CD4-positive, CD25-positive, alpha-beta regulatory T cell (primary cell): ENCODE data around the gene TMUB2. TPM values are rescaled to one million over a fixed set of nuclear protein-coding genes. Genes with fewer than 3 reads are reported as not detected.
"Not testable (repeated sequence)": the region's sequence is repeated elsewhere in the genome, so short reads cannot be mapped to it uniquely, and the experiment has no call there.

Experiments used
- ATAC-seq, 2 donors: fragments of 150-1000 bp; cut with Tn5 transposase; one replicate each; pipeline ENCODE4 v1.10.0; 2021; ENCODE audit warnings: low read depth in 2 of 2, moderate number of reproducible peaks in 2 of 2, moderate library complexity in 1 of 2
- DNase-seq, 3 donors: peaks; one replicate each; pipeline versions ENCODE4 v3.0.0 to v3.0.0-alpha.2; 2012 to 2022; ENCODE audit warnings: mixed read lengths in 1 of 3
- H3K27ac ChIP-seq: one replicate; pipeline ENCODE4 v1.7.0; 2013; ENCODE audit warnings: mild to moderate bottlenecking, low read length; ENCODE audit not compliant: insufficient read depth, poor library complexity, severe bottlenecking
- H3K27me3 ChIP-seq: one replicate; pipeline ENCODE4 v1.7.0; 2013; ENCODE audit warnings: low read length; ENCODE audit not compliant: control insufficient read depth, insufficient read depth
- H3K36me3 ChIP-seq: one replicate; pipeline ENCODE4 v1.7.0; 2013; ENCODE audit warnings: mild to moderate bottlenecking, low read length, moderate library complexity; ENCODE audit not compliant: control insufficient read depth, insufficient read depth
- H3K4me1 ChIP-seq: 2 replicates; pipeline ENCODE4 v1.7.0; 2013; ENCODE audit warnings: mild to moderate bottlenecking, low read length; ENCODE audit not compliant: insufficient read depth, control insufficient read depth, poor library complexity, severe bottlenecking
- H3K4me3 ChIP-seq: one replicate; pipeline ENCODE4 v1.7.0; 2013; ENCODE audit warnings: low read depth, mild to moderate bottlenecking, low read length, moderate library complexity
- H3K9me3 ChIP-seq, 2 experiments: 1 replicate in 1 of 2; 2 replicates in 1 of 2; pipeline ENCODE4 v1.7.0; 2013; ENCODE audit warnings: low read length in 2 of 2, mild to moderate bottlenecking in 1 of 2, moderate library complexity in 1 of 2; ENCODE audit not compliant: control insufficient read depth in 2 of 2
- H3K27ac Mint-ChIP-seq, 3 donors: one replicate each; pipeline ENCODE4 v1.8.0; 2020 to 2022; ENCODE audit warnings: mild to moderate bottlenecking in 3 of 3, mixed read lengths in 3 of 3, moderate library complexity in 2 of 3
- H3K27me3 Mint-ChIP-seq: one replicate; pipeline ENCODE4 v1.8.0; 2022; ENCODE audit warnings: mild to moderate bottlenecking, mixed read lengths
- H3K36me3 Mint-ChIP-seq: one replicate; pipeline ENCODE4 v1.8.0; 2020; ENCODE audit warnings: mixed read lengths
- H3K4me1 Mint-ChIP-seq, 4 donors: one replicate each; pipeline ENCODE4 v1.8.0; 2020 to 2022; ENCODE audit warnings: mixed read lengths in 4 of 4, mild to moderate bottlenecking in 1 of 4
- H3K4me3 Mint-ChIP-seq, 4 donors: one replicate each; pipeline ENCODE4 v1.8.0; 2020 to 2022; ENCODE audit warnings: mild to moderate bottlenecking in 4 of 4, mixed read lengths in 4 of 4, moderate library complexity in 3 of 4
- H3K9me3 Mint-ChIP-seq, 7 donors: one replicate each; pipeline ENCODE4 v1.8.0; 2020 to 2022; ENCODE audit warnings: mixed read lengths in 7 of 7, mild to moderate bottlenecking in 3 of 7, moderate library complexity in 2 of 7
- polyA plus RNA-seq, 4 donors: library from polyadenylated mRNA; unstranded; fragments of 300-500 nt; fragmentation: Illumina TruSeq; gene quantifications; one replicate each; pipeline ENCODE4 v1.2.3, GENCODE V29; 2021
- total RNA-seq: library from RNA; stranded (reverse); gene quantifications from one replicate; pipeline ENCODE4 v1.2.3, GENCODE V29; 2022

Gene TMUB2
- total RNA-seq: 67.7 TPM
- 10 to 100 TPM; 31.7 to 43.7 (median 34.5) TPM for polyA plus RNA-seq

DNA sequence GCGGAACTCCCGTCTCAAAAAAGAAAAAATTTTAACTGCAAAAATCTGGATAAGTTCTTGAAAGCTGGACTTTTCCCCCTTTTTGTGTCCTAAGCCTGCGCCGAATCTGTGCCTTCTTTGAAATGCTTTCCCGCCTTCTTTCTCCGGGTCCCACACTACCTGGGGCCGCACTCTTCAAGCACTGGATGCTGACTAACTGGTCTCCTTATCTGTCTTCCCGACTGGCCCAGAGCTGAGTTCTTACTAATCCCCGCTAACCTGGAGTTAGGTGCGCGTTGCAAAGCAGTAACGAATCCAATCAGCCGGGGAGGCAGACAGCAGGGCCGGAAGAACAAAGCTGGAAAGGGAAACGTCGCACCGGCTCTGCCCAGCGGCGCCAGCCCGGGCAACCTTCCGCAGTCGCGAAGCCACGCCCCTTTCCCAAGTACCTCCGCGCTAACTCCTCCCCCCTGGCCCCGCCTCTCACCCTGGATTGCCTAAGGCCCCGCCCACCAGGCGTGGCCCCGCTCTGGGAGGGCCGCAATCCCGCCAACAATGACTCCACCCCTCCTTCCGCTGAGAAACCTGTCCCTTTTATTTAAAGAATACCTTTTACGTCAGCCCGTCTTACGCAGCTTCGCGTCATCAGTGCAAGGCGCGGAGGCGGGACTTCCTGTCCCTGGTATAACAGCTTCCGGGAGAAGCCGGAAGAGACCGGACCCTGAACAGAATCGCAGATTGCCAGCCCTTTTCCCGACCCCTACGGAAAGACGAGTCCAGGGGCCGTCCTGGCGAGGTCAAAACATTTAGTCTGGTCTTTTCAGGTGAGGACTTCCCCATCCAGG lies at the start of gene TMUB2:
TMUB2 (plus strand) TSS at position 666 of the 824 bp plus-strand sequence. CDS start 737 bp downstream, outside the sequence.
- Histone ChIP-seq H3K4me1 (peaks cover 38% of the 10 kb centered on the region), H3K4me3 (peak within 1 kb of the TSS; percentile 93), H3K27me3 (no peaks in the 10 kb centered on the region), H3K36me3 (peaks cover 29% of the 10 kb centered on the region), H3K9me3 (no peaks in the 10 kb centered on the region), H3K27ac (peak within 1 kb of the TSS; percentile 99)
- ATAC-seq (peak; percentile 89 to 90), DNase-seq (peak; percentile 98 to 100 (median 99))
- peaks cover 26 to 66% (median 43%) of the 10 kb centered on the region in 4 donors for H3K4me1 Mint-ChIP-seq
- no peaks in the 10 kb centered on the region for H3K27me3 Mint-ChIP-seq
- H3K9me3 Mint-ChIP-seq: no peaks in the 10 kb centered on the region
- H3K27ac Mint-ChIP-seq: peak within 1 kb of the TSS; percentile 100
- H3K36me3 Mint-ChIP-seq: peaks cover 16% of the 10 kb centered on the region
- H3K4me3 Mint-ChIP-seq: peak within 1 kb of the TSS; percentile 94 to 99 (median 97)

DNA sequence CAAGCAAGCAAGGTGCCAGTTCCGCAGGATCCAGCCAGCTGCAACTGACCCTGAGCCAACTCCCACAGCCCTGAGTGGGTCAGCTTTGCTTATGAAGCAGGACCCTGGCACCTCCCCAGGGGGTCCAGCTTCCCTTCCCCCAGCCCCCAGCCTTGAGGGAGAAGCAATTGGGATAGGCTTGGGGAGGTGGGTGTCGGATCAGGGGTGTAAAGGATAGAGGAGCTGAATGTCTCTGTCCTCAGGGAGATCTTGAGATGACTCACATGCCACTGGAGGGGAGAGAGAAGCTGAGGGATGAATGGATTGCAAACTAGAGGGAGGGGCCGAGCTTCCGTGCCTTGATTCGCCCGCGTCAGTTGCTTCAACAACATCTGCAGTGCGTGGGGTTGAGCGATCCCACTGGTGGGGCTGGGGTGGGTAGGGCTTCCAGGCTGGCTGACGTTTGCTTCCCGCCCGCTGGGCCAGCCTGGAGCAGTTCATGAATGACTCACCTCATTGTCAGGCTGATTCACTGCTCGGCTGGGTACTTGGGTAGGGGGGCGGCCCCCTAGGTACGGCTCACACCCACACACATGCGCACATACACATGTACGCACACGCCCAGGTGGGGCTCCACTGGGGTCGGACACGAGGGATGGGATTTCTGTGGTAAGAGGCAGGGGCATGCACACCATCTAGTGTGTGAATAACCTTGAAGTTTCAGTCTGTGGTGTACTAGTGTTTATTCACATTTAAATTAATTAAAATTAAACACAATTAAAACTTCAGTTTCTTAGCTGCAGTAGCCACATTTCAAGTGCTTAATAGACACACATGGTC lies 48.7 kb upstream of the TMUB2 start:
- peak overlapping the region in 2 of 4 donors; percentile 23 to 44 for H3K4me3 Mint-ChIP-seq
- H3K4me1 Mint-ChIP-seq: peaks cover 5 to 24% (median 14%) of the 10 kb centered on the region in 4 donors
- no peak overlapping the region for H3K27ac ChIP-seq
- H3K27me3 ChIP-seq: peaks cover 5% of the 10 kb centered on the region
- no peaks in the 10 kb centered on the region for H3K9me3 Mint-ChIP-seq
- H3K36me3 Mint-ChIP-seq: no peaks in the 10 kb centered on the region
- no peaks in the 10 kb centered on the region for H3K36me3 ChIP-seq
- peaks cover 18% of the 10 kb centered on the region for H3K4me1 ChIP-seq
- H3K27me3 Mint-ChIP-seq: peaks cover 11% of the 10 kb centered on the region
- ATAC-seq (peak; percentile 34 to 46), DNase-seq (peak in 2 of 3 donors; percentile 27 to 51)
- peak overlapping the region in 1 of 3 donors; percentile 67 for H3K27ac Mint-ChIP-seq
- H3K9me3 ChIP-seq: no peaks in the 10 kb centered on the region
- H3K4me3 ChIP-seq: no peak overlapping the region

DNA sequence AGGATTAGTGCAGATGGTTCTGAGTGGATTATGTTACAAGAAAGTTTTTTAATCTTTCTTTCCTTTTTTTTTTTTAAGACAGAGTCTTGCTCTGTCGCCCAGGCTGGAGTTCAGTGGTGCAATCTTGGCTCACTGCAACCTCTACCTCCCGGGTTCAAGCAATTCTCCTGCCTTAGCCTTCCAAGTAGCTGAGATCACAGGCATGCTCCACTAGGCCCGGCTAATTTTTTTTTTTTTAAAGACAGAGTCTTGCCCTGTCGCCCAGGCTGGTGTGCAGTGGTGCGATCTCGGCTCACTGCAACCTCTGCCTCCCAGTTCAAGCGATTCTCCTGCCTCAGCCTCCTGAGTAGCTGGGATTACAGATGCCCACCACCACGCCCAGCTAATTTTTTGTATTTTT lies 42.9 kb upstream of the TMUB2 start:
- H3K27ac Mint-ChIP-seq, H3K36me3 ChIP-seq, H3K9me3 ChIP-seq, DNase-seq, H3K9me3 Mint-ChIP-seq, ATAC-seq, H3K27me3 ChIP-seq, H3K36me3 Mint-ChIP-seq, H3K27me3 Mint-ChIP-seq, H3K27ac ChIP-seq, H3K4me3 ChIP-seq: not testable (repeated sequence)
- H3K4me3 Mint-ChIP-seq: peak overlapping the region in 3 of 4 donors; percentile 38 to 52 (median 44)
- peaks cover 2 to 15% (median 9%) of the 10 kb centered on the region in 4 donors for H3K4me1 Mint-ChIP-seq
- H3K4me1 ChIP-seq: peaks cover 12% of the 10 kb centered on the region

DNA sequence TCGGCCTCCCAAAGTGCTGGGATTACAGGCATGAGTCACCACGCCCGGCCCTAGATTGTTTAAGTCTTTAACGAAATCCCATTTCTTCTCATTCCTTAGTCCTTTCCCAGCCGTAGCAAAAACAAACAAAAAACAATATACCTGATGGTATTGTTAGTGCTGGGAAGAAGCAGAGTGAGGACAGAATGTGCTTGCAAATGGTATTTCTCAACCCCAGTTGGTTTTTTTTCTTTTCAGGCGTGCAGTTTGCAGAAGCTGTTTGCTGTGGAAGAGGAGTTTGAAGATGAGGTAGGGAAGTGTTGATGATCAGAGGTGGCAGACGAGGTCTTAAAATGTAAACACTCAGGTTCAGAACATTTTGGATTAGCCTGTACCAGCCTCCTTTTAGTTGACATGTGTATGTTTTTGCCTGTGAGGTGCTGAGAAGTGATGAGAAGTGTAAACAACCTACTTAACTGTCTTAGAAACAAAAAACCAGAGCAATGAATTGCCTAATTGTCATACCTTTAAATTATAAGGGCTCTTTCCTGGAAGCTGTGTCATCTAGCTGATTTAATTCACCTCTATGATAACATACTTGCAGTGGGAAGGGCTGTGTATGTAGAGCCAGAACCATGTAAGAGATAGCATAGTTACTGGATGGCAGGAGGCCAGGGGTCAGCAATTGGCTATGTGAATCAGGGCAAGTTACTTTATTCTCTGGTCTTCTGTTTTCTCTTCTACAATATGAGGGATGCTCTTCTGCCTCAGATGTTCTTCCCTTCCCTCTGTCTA lies 41.6 kb upstream of the TMUB2 start:
- Mint-ChIP-seq H3K36me3 (no peaks in the 10 kb centered on the region), H3K27me3 (peaks cover 6% of the 10 kb centered on the region), H3K4me3 (peak overlapping the region in 3 of 4 donors; percentile 8 to 56 (median 18)), H3K9me3 (no peaks in the 10 kb centered on the region), H3K4me1 (peaks cover 2 to 16% (median 10%) of the 10 kb centered on the region in 4 donors), H3K27ac (no peak overlapping the region)
- Histone ChIP-seq H3K36me3 (no peaks in the 10 kb centered on the region), H3K27ac (no peak overlapping the region), H3K4me3 (no peak overlapping the region), H3K9me3 (no peaks in the 10 kb centered on the region), H3K27me3 (no peaks in the 10 kb centered on the region), H3K4me1 (peaks cover 12% of the 10 kb centered on the region)
- DNase-seq (no peak), ATAC-seq (no peak)

DNA sequence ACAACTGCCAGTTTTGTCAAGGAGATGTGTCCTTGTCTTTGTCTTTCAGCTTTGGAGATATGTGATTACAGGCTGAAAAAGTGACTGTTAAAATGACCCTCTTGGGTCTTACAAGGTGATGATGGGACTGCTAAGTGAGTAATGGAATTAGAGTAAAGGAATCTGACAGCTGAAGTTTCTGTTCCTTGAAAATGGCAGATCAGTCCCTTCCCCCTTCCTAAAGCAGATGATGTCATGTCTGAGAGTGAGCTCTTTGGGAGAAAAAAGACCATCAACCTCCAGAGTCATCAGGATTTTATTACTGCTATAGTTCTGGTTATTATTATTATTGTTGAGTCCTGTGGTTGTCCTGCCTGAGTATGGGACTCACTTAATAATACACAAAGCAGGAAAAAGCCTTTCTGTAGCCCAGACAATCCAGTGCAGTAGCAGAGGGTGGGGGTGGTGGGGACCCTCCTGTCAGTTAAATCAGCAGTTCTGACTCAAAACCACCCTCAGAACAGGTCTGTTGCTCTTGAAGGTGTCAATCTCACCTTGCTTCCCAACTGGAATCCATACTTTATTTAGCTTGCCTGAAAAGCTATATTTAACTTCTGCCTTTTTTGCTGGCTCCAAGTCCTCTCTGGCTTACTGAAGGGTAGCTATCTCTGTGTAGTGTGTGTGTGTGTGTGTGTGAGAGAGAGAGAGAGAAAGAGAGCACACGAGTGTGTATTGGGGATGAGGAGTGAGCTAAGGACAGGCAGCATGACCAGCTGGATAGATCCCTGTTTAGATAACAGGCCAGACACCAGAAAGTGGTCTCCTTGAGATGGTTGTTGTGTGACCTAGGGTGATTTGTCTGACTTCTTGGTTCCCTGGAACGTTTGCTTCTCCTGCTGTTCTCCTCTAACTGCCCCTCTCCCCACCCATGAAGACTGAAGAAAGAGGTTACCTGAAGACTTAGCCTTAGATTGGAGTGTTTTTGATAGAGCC lies 40.1 kb upstream of the TMUB2 start:
- H3K27ac ChIP-seq: no peak overlapping the region
- Mint-ChIP-seq H3K4me3 (no peak overlapping the region), H3K27me3 (peaks cover 2% of the 10 kb centered on the region), H3K9me3 (no peaks in the 10 kb centered on the region), H3K4me1 (peaks cover 2 to 11% (median 6%) of the 10 kb centered on the region in 4 donors), H3K36me3 (no peaks in the 10 kb centered on the region), H3K27ac (peak overlapping the region in 1 of 3 donors; percentile 37)
- no peak for ATAC-seq
- H3K27me3 ChIP-seq: no peaks in the 10 kb centered on the region
- no peak for DNase-seq
- H3K4me1 ChIP-seq: peaks cover 8% of the 10 kb centered on the region
- H3K36me3 ChIP-seq: no peaks in the 10 kb centered on the region
- H3K9me3 ChIP-seq: no peaks in the 10 kb centered on the region
- no peak overlapping the region for H3K4me3 ChIP-seq

DNA sequence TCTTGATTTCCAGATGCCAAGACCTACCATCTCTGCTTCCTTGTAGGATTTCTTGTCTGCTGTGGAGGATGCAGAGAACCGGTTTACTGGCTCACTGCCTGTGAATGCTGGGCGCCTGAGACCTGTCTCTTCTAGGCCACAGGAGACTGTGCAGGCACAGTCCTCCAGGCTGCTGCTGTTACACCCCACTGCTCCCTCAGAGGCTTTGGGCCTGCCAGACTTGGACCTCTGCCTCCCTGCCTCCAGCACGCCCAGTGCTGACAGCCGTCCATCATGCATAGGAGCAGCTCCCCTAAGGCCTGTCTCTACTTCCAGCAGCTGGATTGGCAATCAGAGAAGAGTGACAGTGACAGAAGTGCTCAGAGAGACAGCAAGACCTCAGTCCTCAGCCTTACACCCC lies 39.0 kb upstream of the TMUB2 start:
- no peaks in the 10 kb centered on the region for H3K36me3 Mint-ChIP-seq
- Histone ChIP-seq H3K27me3 (no peaks in the 10 kb centered on the region), H3K4me1 (no peaks in the 10 kb centered on the region), H3K36me3 (no peaks in the 10 kb centered on the region), H3K9me3 (no peaks in the 10 kb centered on the region), H3K27ac (no peak overlapping the region), H3K4me3 (no peak overlapping the region)
- no peak overlapping the region for H3K4me3 Mint-ChIP-seq
- peaks cover 0 to 4% (median 0%) of the 10 kb centered on the region in 4 donors for H3K4me1 Mint-ChIP-seq
- no peak overlapping the region for H3K27ac Mint-ChIP-seq
- H3K9me3 Mint-ChIP-seq: no peaks in the 10 kb centered on the region
- H3K27me3 Mint-ChIP-seq: no peaks in the 10 kb centered on the region
- DNase-seq (no peak), ATAC-seq (no peak)
